Progenitor cell of endocrine pancreas (in vitro differentiated cells): Measurements from ENCODE around the gene FAM222B. TPM values are rescaled to one million over a fixed set of nuclear protein-coding genes. Genes with fewer than 3 reads are reported as not detected.
"Not testable (repeated sequence)": the region's sequence is repeated elsewhere in the genome, so short reads cannot be mapped to it uniquely, and the experiment has no call there.

ENCODE experiments used
- DNase-seq: peaks from one replicate; pipeline ENCODE4 v3.0.0; 2021; ENCODE audit warnings: low spot score; ENCODE audit not compliant: unreplicated experiment
- H3K27ac Mint-ChIP-seq: 2 replicates; pipeline ENCODE4 v1.8.0; 2021; ENCODE audit warnings: mild to moderate bottlenecking, moderate library complexity, mixed read lengths
- H3K27me3 Mint-ChIP-seq: 2 replicates; pipeline ENCODE4 v1.8.0; 2021; ENCODE audit warnings: mixed read lengths
- H3K36me3 Mint-ChIP-seq: 2 replicates; pipeline ENCODE4 v1.8.0; 2022; ENCODE audit warnings: mixed read lengths; ENCODE audit not compliant: insufficient read depth
- H3K4me1 Mint-ChIP-seq: 2 replicates; pipeline ENCODE4 v1.8.0; 2021; ENCODE audit warnings: low read depth, mixed read lengths
- H3K4me3 Mint-ChIP-seq: 2 replicates; pipeline ENCODE4 v1.8.0; 2021; ENCODE audit warnings: low read depth, mild to moderate bottlenecking, moderate library complexity, mixed read lengths
- H3K9me3 Mint-ChIP-seq: 2 replicates; pipeline ENCODE4 v1.8.0; 2021; ENCODE audit warnings: low read depth, mixed read lengths
- total RNA-seq: library from RNA; stranded (reverse); gene quantifications from 2 replicates; pipeline ENCODE4 v1.2.1, GENCODE V29; 2021
- TF ChIP-seq, protein P1 (sequence below): fragments of 200-600 bp; sonication (generic); IDR thresholded peaks from one replicate; pipeline ENCODE4 v1.5.0; 2021; ENCODE audit warnings: antibody characterized with exemption, mild to moderate bottlenecking; ENCODE audit not compliant: unreplicated experiment

FAM222B gene
- total RNA-seq, 1 donor from 2014 or later: 58.7 TPM

DNA sequence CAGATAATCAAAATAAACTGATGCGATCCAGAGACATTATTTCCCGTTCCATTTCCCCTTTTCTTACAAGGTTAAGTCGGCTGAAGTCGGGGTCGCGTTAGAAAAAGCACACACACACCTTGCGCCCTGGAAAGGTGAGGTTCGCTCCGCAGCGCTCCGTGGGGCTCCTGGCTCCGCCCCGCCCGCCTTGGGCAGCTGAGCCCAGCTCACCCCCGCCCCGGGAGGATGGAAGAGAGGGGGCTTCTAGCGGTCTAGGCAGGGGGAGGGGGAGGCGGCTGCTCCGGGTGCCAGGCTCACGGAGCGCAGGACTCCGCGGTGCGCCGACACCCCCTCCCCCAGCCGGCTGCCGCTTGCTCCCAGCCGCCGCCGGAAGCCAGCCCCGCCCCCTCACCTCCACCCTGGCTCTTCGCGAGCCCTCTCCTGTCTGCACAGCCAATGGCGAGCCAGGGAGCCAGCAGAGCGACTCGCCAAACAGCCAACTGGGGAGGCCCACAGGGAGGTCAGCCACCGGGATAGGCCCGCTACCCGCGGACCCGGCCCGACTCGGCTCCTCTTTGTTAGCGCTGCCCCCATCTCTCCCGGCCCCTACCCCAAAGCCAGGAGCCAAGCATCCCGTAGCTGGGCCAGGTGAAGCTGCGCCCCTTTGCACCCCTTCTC is 30.4 kb downstream of the FAM222B start:
- no peaks in the 10 kb centered on the region for H3K36me3 Mint-ChIP-seq
- H3K9me3 Mint-ChIP-seq: no peaks in the 10 kb centered on the region
- DNase-seq: peak; percentile 97
- H3K27ac Mint-ChIP-seq: peak overlapping the region; percentile 99
- peak overlapping the region; percentile 80 for H3K4me3 Mint-ChIP-seq
- no peaks in the 10 kb centered on the region for H3K27me3 Mint-ChIP-seq
- peaks cover 35% of the 10 kb centered on the region for H3K4me1 Mint-ChIP-seq
- TF ChIP-seq, protein P1, sequence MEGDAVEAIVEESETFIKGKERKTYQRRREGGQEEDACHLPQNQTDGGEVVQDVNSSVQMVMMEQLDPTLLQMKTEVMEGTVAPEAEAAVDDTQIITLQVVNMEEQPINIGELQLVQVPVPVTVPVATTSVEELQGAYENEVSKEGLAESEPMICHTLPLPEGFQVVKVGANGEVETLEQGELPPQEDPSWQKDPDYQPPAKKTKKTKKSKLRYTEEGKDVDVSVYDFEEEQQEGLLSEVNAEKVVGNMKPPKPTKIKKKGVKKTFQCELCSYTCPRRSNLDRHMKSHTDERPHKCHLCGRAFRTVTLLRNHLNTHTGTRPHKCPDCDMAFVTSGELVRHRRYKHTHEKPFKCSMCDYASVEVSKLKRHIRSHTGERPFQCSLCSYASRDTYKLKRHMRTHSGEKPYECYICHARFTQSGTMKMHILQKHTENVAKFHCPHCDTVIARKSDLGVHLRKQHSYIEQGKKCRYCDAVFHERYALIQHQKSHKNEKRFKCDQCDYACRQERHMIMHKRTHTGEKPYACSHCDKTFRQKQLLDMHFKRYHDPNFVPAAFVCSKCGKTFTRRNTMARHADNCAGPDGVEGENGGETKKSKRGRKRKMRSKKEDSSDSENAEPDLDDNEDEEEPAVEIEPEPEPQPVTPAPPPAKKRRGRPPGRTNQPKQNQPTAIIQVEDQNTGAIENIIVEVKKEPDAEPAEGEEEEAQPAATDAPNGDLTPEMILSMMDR: no peak

DNA sequence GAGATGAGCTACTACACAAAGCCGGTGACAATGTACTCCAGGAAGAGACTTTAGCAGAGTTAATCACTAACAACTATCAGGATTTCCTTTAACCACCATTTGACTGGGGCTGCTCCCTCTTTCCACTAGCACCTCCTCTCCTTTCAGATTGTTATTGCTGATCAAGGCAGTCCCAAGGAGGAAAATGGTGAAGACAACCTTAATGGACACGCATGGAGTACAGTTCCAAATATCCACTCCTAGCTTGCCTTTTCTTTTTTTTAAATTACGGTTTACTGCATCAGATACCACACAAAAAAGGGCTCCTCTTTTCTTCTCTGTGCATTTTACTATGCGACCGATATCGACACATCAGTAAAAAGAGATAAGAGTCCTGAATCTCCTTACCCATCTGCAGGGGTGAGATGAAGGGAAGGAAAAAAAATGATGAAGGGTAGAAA is 30.9 kb downstream of the FAM222B start:
- H3K27me3 Mint-ChIP-seq: no peaks in the 10 kb centered on the region
- H3K9me3 Mint-ChIP-seq: no peaks in the 10 kb centered on the region
- TF ChIP-seq, protein P1: no peak
- H3K27ac Mint-ChIP-seq: peak overlapping the region; percentile 90
- H3K4me3 Mint-ChIP-seq: peak overlapping the region; percentile 80
- no peaks in the 10 kb centered on the region for H3K36me3 Mint-ChIP-seq
- DNase-seq: no peak
- H3K4me1 Mint-ChIP-seq: peaks cover 36% of the 10 kb centered on the region

DNA sequence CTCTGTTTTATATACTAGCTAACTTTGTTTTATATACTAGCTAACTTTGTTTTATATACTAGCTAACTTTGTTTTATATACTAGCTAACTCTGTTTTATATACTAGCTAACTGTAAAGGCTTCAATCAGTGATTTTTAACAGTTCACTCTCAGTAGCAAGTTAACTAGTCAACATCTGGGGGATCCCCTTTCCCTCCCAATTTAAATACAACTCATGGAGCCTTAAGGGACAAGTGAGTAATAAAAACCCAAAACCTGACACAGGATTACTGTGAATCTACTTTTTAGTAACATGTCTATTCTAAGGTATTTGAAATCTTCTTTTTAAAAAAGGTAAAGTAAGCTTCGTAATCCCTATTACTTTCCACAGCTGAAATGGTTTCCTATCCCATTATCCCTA is 32.2 kb downstream of the FAM222B start:
- Mint-ChIP-seq H3K27ac (no peak overlapping the region), H3K4me3 (peak overlapping the region; percentile 17), H3K27me3 (no peaks in the 10 kb centered on the region), H3K9me3 (no peaks in the 10 kb centered on the region), H3K4me1 (peaks cover 40% of the 10 kb centered on the region), H3K36me3 (peaks cover 4% of the 10 kb centered on the region)
- no peak for DNase-seq
- TF ChIP-seq, protein P1: no peak

DNA sequence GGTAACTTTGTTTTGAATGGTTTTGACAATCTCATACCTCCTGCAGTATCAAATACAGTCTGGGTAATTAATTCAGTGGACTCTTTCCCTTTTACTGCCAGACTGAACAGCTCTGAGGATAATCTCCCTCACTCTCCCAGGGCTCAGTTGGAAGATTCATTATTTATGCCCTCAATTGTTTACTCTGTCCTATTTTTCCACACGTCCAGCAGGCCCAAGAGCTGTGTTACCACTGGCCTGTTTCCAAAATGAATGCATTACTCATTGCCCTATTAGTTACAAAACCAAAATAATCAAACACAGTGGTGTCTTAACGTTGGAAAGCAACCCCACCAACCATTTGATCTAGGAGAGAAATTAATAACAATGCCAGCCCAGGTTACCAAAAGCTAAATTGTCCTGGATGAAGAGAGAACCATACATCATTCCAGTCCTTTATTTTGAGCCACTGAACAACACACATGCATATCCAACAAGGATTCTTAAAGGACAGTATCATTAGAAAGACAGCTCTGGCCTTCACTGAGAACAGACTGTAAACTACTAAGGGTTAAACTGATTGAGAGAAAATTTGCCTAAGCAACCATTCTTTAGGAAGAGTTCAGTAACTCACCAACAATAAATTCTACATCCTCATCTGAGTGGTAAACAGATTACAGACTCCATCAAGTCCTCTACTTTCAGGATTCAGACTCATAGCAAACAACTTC is 34.5 kb downstream of the FAM222B start:
- H3K27ac Mint-ChIP-seq: peak overlapping the region; percentile 98
- H3K4me1 Mint-ChIP-seq: peaks cover 38% of the 10 kb centered on the region
- TF ChIP-seq, protein P1: no peak
- peaks cover 6% of the 10 kb centered on the region for H3K36me3 Mint-ChIP-seq
- peak overlapping the region; percentile 33 for H3K4me3 Mint-ChIP-seq
- no peaks in the 10 kb centered on the region for H3K27me3 Mint-ChIP-seq
- DNase-seq: no peak
- no peaks in the 10 kb centered on the region for H3K9me3 Mint-ChIP-seq

DNA sequence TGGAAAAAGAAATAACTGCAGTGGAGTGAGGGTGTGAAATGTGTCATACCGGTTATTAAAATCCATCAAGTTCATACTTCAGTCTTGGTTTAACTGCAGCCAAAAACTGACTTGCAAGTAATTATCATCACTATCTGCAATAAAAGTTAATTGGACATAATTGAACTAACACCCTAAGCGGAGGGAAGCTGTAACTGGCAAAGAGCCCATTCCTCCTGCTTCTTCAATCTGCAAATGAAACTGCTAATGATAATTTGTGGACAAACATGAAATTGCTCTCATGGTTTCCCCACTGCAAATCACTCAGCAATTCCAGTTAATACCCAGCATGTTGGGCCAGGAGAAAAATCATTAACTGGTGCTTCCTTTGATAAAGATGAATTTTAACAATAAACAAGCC is 46.5 kb downstream of the FAM222B start:
- no peak for DNase-seq
- TF ChIP-seq, protein P1: no peak
- H3K27me3 Mint-ChIP-seq: no peaks in the 10 kb centered on the region
- no peaks in the 10 kb centered on the region for H3K4me1 Mint-ChIP-seq
- H3K9me3 Mint-ChIP-seq: no peaks in the 10 kb centered on the region
- H3K27ac Mint-ChIP-seq: no peak overlapping the region
- H3K4me3 Mint-ChIP-seq: no peak overlapping the region
- peaks cover 2% of the 10 kb centered on the region for H3K36me3 Mint-ChIP-seq

DNA sequence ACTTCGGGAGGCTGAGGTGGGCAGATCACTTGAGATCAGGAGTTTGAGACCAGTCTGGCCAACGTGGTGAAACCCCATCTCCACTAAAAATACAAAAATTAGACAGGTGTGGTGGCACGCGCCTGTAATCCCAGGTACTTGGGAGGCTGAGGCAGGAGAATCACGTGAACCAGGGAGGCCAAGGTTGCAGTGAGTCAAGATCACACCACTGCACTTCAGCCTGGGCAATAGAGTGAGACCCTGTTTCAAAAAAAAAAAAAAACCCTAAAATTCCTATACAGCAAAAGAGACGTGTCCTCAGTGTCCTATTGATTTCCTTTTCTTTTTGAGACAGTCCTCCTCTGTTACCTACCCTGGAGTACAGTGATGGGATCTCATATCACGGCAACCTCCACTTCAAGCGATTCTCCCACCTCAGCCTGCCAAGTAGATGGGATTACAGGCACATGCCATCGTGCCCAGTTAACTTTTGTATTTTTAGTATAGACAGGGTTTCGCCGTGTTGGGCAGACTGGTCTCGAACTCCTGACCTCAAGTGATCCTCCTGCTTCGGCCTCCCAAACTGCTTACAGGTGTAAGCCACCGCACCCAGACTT is 47.6 kb downstream of the FAM222B start:
- H3K9me3 Mint-ChIP-seq, H3K36me3 Mint-ChIP-seq, H3K27me3 Mint-ChIP-seq, H3K4me1 Mint-ChIP-seq, DNase-seq, H3K4me3 Mint-ChIP-seq: not testable (repeated sequence)
- peak overlapping the region; percentile 69 for H3K27ac Mint-ChIP-seq
